Neutrophil (primary cell): ENCODE measurements around the gene RIPK4.
A peak's percentile ranks its signal among the peaks of the same experiment; 100 is the strongest.

Source experiments
- H3K27ac ChIP-seq: fragments of 200-600 bp; sonication (generic); 2 replicates; pipeline ENCODE4 v1.5.1; 2016; ENCODE audit warnings: mild to moderate bottlenecking, moderate library complexity
- H3K27me3 ChIP-seq: fragments of 200-600 bp; sonication (generic); 2 replicates; pipeline ENCODE4 v1.6.0; 2016; ENCODE audit warnings: mild to moderate bottlenecking
- H3K36me3 ChIP-seq: fragments of 200-600 bp; sonication (generic); 2 replicates; pipeline ENCODE4 v1.5.1; 2017
- H3K4me1 ChIP-seq, 2 experiments: fragments of 200-600 bp in 1 of 2; sonication (generic) in 1 of 2; 1 replicate in 1 of 2; 2 replicates in 1 of 2; pipeline versions ENCODE4 v1.5.1 to v1.6.1; 2013 to 2016; ENCODE audit warnings: low read depth in 1 of 2, low read length in 1 of 2, mild to moderate bottlenecking in 1 of 2, moderate library complexity in 1 of 2; ENCODE audit not compliant: control insufficient read depth in 1 of 2, insufficient read depth in 1 of 2
- H3K4me3 ChIP-seq, 2 experiments: fragments of 200-600 bp in 1 of 2; sonication (generic) in 1 of 2; 1 replicate in 1 of 2; 2 replicates in 1 of 2; pipeline ENCODE4 v1.5.1; 2013 to 2016; ENCODE audit warnings: low read depth in 1 of 2, low read length in 1 of 2, mild to moderate bottlenecking in 1 of 2, moderate library complexity in 1 of 2
- H3K9me3 ChIP-seq: fragments of 200-600 bp; sonication (generic); 2 replicates; pipeline ENCODE4 v1.5.1; 2016
- CTCF ChIP-seq: fragments of 200-600 bp; sonication (generic); IDR thresholded peaks from 2 replicates; pipeline ENCODE4 v1.5.1; 2016; ENCODE audit warnings: antibody characterized with exemption

The RIPK4 gene

GRCh38 chr21:41712730-41713129 lies 54.1 kb downstream of the RIPK4 start:
- no peaks in the 10 kb centered on the region for H3K36me3 ChIP-seq
- H3K4me1 ChIP-seq, result peaks cover 14 to 20% of the 10 kb centered on the region in 2 experiments
- H3K27me3 ChIP-seq, result peaks cover 87% of the 10 kb centered on the region
- H3K9me3 ChIP-seq, result no peaks in the 10 kb centered on the region
- no peak for TF ChIP-seq CTCF
- H3K27ac ChIP-seq, result peak overlapping the region; percentile 81
- peak overlapping the region in 1 of 2 experiments; percentile 22 for H3K4me3 ChIP-seq

GRCh38 chr21:41712201-41712600 lies 54.7 kb downstream of the RIPK4 start:
- Histone ChIP-seq H3K4me1 (peaks cover 14 to 25% of the 10 kb centered on the region in 2 experiments), H3K9me3 (no peaks in the 10 kb centered on the region), H3K27ac (peak overlapping the region; percentile 81), H3K27me3 (peaks cover 83% of the 10 kb centered on the region), H3K4me3 (peak overlapping the region in 1 of 2 experiments; percentile 22), H3K36me3 (no peaks in the 10 kb centered on the region)
- no peak for TF ChIP-seq CTCF

- H3K27me3 ChIP-seq, result peaks cover 77% of the 10 kb centered on the region
- no peak overlapping the region for H3K4me3 ChIP-seq
- no peak for TF ChIP-seq CTCF
Measured at GRCh38 chr21:41711416-41712007, 55.3 kb downstream of the RIPK4 start.

GRCh38 chr21:41710823-41711160 lies 56.1 kb downstream of the RIPK4 start:
- H3K27me3 ChIP-seq, result peaks cover 70% of the 10 kb centered on the region
- H3K27ac ChIP-seq, result no peak overlapping the region
- TF ChIP-seq CTCF, result no peak
- peaks cover 14 to 25% of the 10 kb centered on the region in 2 experiments for H3K4me1 ChIP-seq
- H3K4me3 ChIP-seq, result no peak overlapping the region
- no peaks in the 10 kb centered on the region for H3K9me3 ChIP-seq
- H3K36me3 ChIP-seq, result no peaks in the 10 kb centered on the region

More at GRCh38 chr21:41711416-41712007, 55.3 kb downstream of the RIPK4 start:
- H3K9me3 ChIP-seq, result no peaks in the 10 kb centered on the region
- H3K36me3 ChIP-seq, result no peaks in the 10 kb centered on the region
- H3K27ac ChIP-seq, result peak overlapping the region; percentile 81
- peaks cover 14 to 25% of the 10 kb centered on the region in 2 experiments for H3K4me1 ChIP-seq

DNA sequence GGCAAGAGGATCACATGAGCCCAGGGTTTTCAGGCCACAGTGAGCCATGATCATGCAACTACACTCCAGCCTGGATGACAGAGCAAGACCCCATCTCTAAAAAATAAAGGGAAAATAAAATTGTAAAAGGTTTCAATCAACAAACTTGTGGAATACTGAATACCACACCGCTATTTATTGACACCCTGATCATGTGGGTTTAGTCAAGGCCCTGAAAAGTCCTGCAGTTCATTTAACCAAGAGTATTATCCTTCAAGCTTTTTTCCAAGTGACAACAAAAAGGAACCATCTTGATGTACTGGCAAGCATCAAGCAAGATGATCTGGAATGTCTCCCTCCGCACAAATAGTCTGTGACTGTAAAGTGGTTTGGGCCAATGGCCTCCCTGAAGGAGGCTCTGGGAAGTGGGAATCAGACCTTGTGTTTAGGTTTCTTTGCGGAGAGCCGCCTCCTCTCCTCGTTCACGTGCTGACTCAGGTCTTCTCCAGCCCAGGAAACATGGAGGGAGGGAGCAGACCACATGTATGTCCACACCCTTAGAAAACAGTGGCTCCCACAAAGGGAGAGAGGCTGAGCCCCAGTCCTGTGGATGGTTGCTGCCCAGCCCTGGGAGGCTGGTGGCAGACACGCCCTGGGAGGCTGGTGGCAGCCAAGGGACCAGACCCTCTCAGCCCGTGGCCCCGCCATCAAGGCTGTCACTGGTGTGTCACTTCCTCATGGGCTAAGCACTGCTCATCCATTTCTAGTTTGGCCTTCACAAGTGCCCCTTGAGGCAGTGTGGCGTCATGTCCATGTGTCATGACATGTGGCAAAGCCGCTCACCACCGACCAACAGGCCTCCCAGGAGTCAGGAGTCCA lies 56.7 kb downstream of the RIPK4 start:
- Histone ChIP-seq H3K4me1 (peaks cover 14 to 25% of the 10 kb centered on the region in 2 experiments), H3K4me3 (no peak overlapping the region), H3K9me3 (no peaks in the 10 kb centered on the region), H3K27ac (no peak overlapping the region), H3K27me3 (peaks cover 64% of the 10 kb centered on the region), H3K36me3 (no peaks in the 10 kb centered on the region)
- TF ChIP-seq CTCF, result no peak
